HG02884 (cell line): Measurements from ENCODE around the gene WNT7B.

Source experiments
- ATAC-seq: cut with Tn5 transposase; IDR thresholded peaks from one replicate; pipeline ENCODE4 v1.9.1; 2021; ENCODE audit warnings: mild to moderate bottlenecking, moderate library complexity; ENCODE audit not compliant: unreplicated experiment

WNT7B gene

DNA sequence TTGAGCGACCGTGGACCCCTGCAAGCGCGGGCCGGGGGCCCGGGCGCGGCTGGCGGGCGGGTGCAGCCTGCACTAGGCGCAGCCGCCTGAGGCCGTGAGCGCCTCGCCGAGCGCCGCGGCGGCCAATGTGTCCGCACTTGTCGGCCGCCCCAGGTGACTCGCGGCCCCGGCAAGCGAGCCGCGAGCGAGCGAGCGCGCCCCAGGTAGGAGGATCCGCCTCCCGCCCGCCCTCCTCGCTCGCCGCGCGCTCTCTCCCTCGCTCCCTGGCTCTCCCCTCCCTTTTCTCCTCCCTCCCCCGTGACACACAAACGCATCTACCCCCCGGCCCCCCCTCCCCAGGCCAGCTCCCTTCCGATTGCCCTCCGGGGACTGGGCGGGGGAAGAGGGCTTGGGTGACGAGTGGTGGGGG, at the start of gene WNT7B:
WNT7B (minus strand) TSS at position 160 of the 409 bp plus-strand sequence. CDS start 408 bp downstream, outside the sequence.
- no peak for ATAC-seq

GRCh38 chr22:46025973-46026898, 49.3 kb upstream of the WNT7B start:
- no peak for ATAC-seq

GRCh38 chr22:46025225-46025972, 48.4 kb upstream of the WNT7B start:
- no peak for ATAC-seq

DNA sequence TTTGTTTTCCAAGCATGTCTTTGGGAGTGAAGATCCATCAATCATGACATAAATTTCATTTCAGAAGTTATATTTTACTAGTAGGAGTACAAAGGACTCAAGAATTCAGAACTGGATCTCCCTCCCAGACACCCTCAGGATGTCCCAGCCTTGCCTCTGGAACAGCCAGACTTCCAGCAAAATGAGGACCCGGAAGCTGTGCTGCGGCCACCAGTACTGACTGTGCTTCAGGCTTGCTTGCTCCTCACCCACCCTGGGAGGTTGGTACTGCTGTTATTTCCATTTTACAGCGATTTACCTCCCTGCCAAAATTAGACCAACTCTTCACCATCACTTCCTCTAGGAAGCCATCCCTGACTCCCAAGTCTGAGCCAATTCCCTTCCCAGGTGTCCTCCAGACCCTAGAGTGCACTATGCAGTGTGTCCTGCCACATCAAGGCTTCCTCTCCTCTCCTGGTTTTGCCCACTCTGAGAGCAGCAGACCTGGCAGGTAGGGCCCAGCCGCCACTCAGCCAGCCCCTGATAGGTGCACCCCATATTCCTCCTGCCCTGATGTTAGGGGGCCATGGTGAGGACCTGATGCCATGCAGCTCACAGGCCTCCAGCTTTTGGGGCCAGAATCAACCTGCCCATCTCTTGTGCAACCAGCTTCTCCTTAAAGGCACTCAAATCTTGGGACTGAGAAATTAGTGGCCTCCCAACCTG, 47.3 kb upstream of the WNT7B start:
- ATAC-seq, result no peak

- ATAC-seq, result no peak
Measured at GRCh38 chr22:46023558-46023981, 46.6 kb upstream of the WNT7B start.

- ATAC-seq, result no peak
Measured at GRCh38 chr22:46022881-46023512, 46.0 kb upstream of the WNT7B start.

- no peak for ATAC-seq
Measured at GRCh38 chr22:46021577-46021976, 44.6 kb upstream of the WNT7B start.

GRCh38 chr22:46019351-46019750, 42.4 kb upstream of the WNT7B start:
- ATAC-seq, result no peak

DNA sequence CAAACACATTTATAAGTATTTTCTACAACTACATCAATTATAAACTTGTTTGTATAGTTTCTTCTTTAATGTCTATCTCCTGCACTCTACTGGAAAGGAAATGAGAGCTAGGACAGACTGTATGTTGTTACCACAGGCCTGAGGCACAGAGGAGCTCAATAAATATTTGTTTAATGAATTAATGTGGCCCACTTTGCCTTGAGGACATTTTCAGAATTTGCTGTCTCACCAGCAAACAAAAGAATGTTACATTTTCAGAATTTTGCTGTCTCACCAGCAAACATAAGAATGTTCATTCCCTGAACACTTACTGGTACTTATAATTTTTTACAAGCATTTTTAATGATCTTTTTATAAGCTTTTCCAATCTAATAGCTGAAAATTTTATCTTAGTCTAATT, 41.9 kb upstream of the WNT7B start:
- ATAC-seq, result no peak

DNA sequence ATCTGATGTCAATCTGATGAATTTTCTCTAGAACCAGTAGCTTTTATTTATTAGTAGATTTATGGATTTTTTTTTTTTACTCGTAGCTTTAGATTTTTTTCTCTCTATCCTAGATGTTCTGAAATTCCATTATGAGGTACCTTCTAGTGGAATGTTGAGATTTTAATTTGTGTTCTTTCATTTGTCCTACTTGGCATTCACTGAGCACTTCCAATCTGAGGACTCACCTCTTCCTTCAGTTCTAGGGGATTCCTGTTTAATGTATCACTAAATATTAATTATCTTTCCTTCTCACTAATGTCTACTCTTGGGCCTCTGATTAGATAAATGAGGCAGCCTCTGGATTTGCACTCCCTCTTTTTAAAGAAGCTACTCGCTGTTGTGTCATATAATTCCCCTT, 40.2 kb upstream of the WNT7B start:
- no peak for ATAC-seq

- ATAC-seq, result peak; percentile 66
Measured at GRCh38 chr22:46013460-46014416, 36.8 kb upstream of the WNT7B start.

DNA sequence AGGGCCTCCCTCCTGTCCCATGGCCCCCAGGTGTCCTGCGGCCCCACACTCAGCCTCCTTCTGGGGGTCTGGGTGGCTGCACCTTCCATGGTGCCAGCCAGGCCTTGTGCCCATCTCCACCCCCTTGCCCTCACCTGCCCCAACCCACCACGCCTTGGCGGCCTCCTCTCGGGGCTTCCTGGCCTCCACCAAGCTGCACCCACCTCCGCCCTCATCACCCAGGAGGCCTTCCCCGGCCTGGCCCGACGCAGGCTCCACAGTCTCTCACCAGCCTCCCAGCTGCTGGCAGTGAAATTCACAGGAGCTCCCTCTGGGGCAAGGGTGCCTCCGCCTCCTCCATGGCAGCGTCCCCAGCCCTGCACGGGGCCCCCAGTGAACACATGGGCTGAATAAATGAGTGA, 35.9 kb upstream of the WNT7B start:
- ATAC-seq, result no peak

GRCh38 chr22:46012182-46012880, 35.4 kb upstream of the WNT7B start:
- ATAC-seq, result no peak

GRCh38 chr22:46011627-46012181, 34.7 kb upstream of the WNT7B start:
- no peak for ATAC-seq

DNA sequence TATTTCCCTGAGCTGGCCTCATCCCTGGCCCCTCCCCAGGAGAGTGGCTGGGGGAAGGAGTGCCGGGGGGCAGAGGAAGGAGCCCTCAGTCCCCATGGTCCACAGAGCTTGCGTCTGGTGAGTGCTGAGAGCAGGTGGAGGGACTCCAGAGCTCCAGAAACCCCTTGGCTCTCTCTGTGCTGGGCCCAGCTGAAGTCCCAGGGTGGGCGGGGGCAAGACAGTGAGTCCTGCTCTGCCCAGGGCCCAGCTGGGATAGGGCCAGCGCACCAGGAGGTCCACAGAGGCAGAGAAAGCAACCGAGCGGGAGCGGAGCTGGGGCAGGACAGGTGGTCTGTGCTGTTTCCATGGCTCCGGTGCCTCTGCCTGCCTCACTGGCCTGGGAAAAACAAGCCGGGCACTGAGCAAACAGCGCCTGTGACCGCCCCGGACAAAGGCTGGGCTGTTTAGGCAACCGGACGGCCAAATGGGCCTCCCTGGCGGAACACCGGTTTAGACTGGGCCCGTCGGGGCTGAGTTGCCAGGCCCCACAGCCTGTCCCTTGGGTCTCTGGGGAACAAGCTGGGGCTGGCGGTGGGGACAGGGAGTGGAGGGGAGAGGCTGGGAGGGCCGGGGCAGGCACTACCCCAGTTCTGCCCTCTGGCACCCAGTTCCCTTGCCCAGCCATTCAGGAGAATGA, 34.1 kb upstream of the WNT7B start:
- ATAC-seq, result no peak

DNA sequence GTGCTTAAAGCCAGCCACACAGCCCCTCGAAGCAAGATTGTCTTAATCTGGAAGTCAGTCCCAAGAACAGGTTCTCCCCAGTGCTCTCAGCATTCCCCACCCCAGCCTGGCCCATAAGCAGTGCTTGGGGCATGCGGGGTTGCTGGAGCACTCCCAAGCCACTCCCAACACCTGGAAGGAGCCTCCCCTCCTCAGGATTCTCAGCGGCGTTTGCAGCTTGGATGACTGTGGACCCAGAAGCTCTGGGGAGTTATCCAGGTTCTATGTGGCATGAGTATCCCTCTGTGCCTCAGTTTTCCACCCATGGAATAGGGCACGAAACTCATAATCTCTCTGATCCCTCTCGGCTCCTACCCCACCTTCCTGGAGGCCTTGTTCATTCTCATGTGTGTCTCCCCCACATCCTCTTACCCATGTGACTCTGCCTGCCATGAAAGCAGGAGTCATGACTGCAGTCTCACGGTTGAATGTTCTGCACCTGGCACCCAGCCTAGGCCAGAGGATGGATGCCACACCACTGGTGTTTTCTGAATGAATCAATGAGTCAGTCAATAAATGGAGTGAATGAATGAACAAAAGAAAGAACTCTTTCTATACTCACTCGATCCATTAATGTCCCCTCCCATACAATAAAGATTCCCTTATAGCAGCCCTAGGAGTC, 33.4 kb upstream of the WNT7B start:
- no peak for ATAC-seq

DNA sequence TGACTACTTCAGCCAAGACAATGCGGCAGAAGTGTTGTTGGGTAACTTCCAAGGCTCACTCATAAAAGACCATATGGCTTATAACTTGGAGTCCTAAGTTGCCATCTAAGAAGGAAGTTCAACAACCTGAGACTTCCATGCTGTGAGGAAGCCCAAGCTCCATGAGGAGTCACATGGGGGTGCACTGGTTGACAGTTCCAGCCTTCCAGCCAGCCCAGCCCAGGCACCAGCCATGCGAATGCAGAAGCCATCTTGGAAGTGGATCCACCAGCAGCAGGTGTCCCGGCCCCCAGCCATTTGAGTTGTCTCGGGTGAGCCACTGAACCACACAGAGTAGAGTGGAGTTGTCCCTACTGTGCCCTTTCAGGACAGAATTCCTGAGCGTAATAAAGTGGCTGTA, 32.8 kb upstream of the WNT7B start:
- no peak for ATAC-seq
